Tibial nerve (tissue), 4 donors: Measurements from ENCODE around the gene HESX1. TPM values are rescaled to one million over a fixed set of nuclear protein-coding genes. Genes with fewer than 3 reads are reported as not detected.

Source experiments
- DNase-seq, 2 donors: peaks; one replicate each; pipeline ENCODE4 v3.0.0-alpha.2; 2019; ENCODE audit warnings: low spot score in 2 of 2
- H3K27ac ChIP-seq, 4 donors: fragments of 200-600 bp; sonication (generic) in 3 of 4; one replicate each; pipeline ENCODE4 v1.5.1; 2017 to 2019; ENCODE audit warnings: mild to moderate bottlenecking in 1 of 4
- H3K27me3 ChIP-seq, 2 donors: fragments of 200-600 bp; sonication (generic) in 1 of 2; one replicate each; pipeline versions ENCODE4 v1.5.1 to v1.6.0; 2017 to 2019
- H3K36me3 ChIP-seq, 3 donors: fragments of 200-600 bp; sonication (generic); one replicate each; pipeline ENCODE4 v1.5.1; 2018 to 2019
- H3K4me1 ChIP-seq, 4 donors: fragments of 200-600 bp; sonication (generic) in 3 of 4; one replicate each; pipeline ENCODE4 v1.5.1; 2017 to 2019
- H3K4me3 ChIP-seq, 4 donors: fragments of 200-600 bp; sonication (generic) in 3 of 4; one replicate each; pipeline ENCODE4 v1.5.1; 2017 to 2019; ENCODE audit warnings: mild to moderate bottlenecking in 1 of 4, moderate library complexity in 1 of 4
- H3K9me3 ChIP-seq, 4 donors: fragments of 200-600 bp; sonication (generic) in 3 of 4; one replicate each; pipeline ENCODE4 v1.5.1; 2017 to 2019
- EP300 ChIP-seq, 2 donors: sonication (generic); formaldehyde crosslinking; IDR thresholded peaks; one replicate each; pipeline ENCODE4 v1.6.1; 2017; ENCODE audit warnings: antibody characterized with exemption in 2 of 2, mild to moderate bottlenecking in 1 of 2
- POLR2A ChIP-seq, 2 donors: fragments of 450-650 bp; IDR thresholded peaks; one replicate each; pipeline ENCODE4 v1.6.1; 2017; ENCODE audit warnings: antibody characterized with exemption in 2 of 2, mild to moderate bottlenecking in 2 of 2, moderate library complexity in 2 of 2
- WGBS, 2 donors: methylation state at CpG; one replicate each; pipeline ENCODE4 v1.1.5; 2018; 5-methylcytosine and 5-hydroxymethylcytosine counted together
- total RNA-seq, 4 donors: library from RNA; depleted of rRNA; stranded (reverse); fragments of >200 nt; gene quantifications; one replicate each; pipeline ENCODE4 v1.1.0, GENCODE V29; 2016
- TF ChIP-seq, protein P1 (sequence below), 5 experiments: fragments of 200-600 bp in 3 of 5; fragments of 450-650 bp in 2 of 5; sonication (generic) in 3 of 5; IDR thresholded peaks; one replicate each; pipeline ENCODE4 v1.5.1; 2016 to 2019; ENCODE audit warnings: antibody characterized with exemption in 5 of 5, mild to moderate bottlenecking in 3 of 5, moderate library complexity in 2 of 5

The HESX1 gene
- total RNA-seq, 4 donors from 2014 or later, result 1.1 to 3.6 TPM; not detected in 2

GRCh38 chr3:57179580-57180410 is 20.0 kb downstream of the HESX1 start:
- no peak overlapping the region for H3K4me3 ChIP-seq
- no peak overlapping the region for H3K27ac ChIP-seq
- no peaks in the 10 kb centered on the region for H3K36me3 ChIP-seq
- 63 to 81% methylated on average over 5 of the region's 5 CpGs for WGBS, 2 donors
- H3K27me3 ChIP-seq, result no peaks in the 10 kb centered on the region
- no peak for DNase-seq
- no peaks in the 10 kb centered on the region for H3K4me1 ChIP-seq
- TF ChIP-seq POLR2A (IDR thresholded peaks at IDR 0.05), result no peak
- TF ChIP-seq, protein P1, sequence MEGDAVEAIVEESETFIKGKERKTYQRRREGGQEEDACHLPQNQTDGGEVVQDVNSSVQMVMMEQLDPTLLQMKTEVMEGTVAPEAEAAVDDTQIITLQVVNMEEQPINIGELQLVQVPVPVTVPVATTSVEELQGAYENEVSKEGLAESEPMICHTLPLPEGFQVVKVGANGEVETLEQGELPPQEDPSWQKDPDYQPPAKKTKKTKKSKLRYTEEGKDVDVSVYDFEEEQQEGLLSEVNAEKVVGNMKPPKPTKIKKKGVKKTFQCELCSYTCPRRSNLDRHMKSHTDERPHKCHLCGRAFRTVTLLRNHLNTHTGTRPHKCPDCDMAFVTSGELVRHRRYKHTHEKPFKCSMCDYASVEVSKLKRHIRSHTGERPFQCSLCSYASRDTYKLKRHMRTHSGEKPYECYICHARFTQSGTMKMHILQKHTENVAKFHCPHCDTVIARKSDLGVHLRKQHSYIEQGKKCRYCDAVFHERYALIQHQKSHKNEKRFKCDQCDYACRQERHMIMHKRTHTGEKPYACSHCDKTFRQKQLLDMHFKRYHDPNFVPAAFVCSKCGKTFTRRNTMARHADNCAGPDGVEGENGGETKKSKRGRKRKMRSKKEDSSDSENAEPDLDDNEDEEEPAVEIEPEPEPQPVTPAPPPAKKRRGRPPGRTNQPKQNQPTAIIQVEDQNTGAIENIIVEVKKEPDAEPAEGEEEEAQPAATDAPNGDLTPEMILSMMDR (IDR thresholded peaks at IDR 0.05), result peak in 1 of 5 experiments; percentile 7
- H3K9me3 ChIP-seq, result no peaks in the 10 kb centered on the region

GRCh38 chr3:57176045-57176444 is 23.7 kb downstream of the HESX1 start:
- Histone ChIP-seq H3K27ac (no peak overlapping the region), H3K4me3 (no peak overlapping the region), H3K27me3 (no peaks in the 10 kb centered on the region), H3K9me3 (no peaks in the 10 kb centered on the region), H3K36me3 (no peaks in the 10 kb centered on the region), H3K4me1 (no peaks in the 10 kb centered on the region)
- TF ChIP-seq, protein P1 (IDR thresholded peaks at IDR 0.05), result no peak
- TF ChIP-seq POLR2A (IDR thresholded peaks at IDR 0.05), result no peak
- no peak for TF ChIP-seq EP300 (IDR thresholded peaks at IDR 0.05)
- WGBS, 2 donors, result 76 to 89% methylated on average over 1 of the region's 1 CpG
- DNase-seq, result no peak

DNA sequence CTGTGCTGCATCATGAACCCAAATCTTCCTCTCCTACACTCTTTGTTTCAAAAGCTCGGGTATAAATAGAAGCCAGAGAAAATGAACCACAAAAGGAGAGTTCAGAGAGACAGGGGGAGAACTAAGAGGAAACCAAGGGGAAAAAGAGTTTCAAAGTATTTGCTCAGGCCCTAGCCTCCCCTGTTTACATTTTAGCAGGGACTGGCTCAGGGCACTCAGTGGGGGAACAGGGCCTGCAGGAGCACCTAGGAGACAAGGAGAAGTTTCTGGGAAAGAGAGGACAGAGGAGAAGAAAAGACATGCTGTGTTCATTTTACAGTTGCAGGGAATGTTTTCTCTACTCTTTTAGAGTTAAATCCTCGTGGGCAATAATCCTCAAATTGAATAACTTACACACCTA is 26.1 kb downstream of the HESX1 start:
- Histone ChIP-seq H3K27me3 (no peaks in the 10 kb centered on the region), H3K36me3 (no peaks in the 10 kb centered on the region), H3K9me3 (no peaks in the 10 kb centered on the region), H3K27ac (no peak overlapping the region), H3K4me3 (no peak overlapping the region), H3K4me1 (peaks cover 0 to 10% (median 0%) of the 10 kb centered on the region in 4 donors)
- 41 to 55% methylated on average over 2 of the region's 2 CpGs for WGBS, 2 donors
- DNase-seq, result no peak
- TF ChIP-seq EP300 (IDR thresholded peaks at IDR 0.05) (no peak), POLR2A (IDR thresholded peaks at IDR 0.05) (no peak)
- TF ChIP-seq, protein P1 (IDR thresholded peaks at IDR 0.05), result no peak

GRCh38 chr3:57170946-57171345 is 28.8 kb downstream of the HESX1 start:
- no peak for DNase-seq
- Histone ChIP-seq H3K27ac (no peak overlapping the region), H3K9me3 (no peaks in the 10 kb centered on the region), H3K36me3 (no peaks in the 10 kb centered on the region), H3K27me3 (no peaks in the 10 kb centered on the region), H3K4me3 (no peak overlapping the region), H3K4me1 (peaks cover 0 to 11% (median 0%) of the 10 kb centered on the region in 4 donors)
- TF ChIP-seq, protein P1 (IDR thresholded peaks at IDR 0.05), result no peak
- TF ChIP-seq POLR2A (IDR thresholded peaks at IDR 0.05), result no peak
- TF ChIP-seq EP300 (IDR thresholded peaks at IDR 0.05), result no peak
- 89 to 95% methylated on average over 1 of the region's 1 CpG for WGBS, 2 donors

DNA sequence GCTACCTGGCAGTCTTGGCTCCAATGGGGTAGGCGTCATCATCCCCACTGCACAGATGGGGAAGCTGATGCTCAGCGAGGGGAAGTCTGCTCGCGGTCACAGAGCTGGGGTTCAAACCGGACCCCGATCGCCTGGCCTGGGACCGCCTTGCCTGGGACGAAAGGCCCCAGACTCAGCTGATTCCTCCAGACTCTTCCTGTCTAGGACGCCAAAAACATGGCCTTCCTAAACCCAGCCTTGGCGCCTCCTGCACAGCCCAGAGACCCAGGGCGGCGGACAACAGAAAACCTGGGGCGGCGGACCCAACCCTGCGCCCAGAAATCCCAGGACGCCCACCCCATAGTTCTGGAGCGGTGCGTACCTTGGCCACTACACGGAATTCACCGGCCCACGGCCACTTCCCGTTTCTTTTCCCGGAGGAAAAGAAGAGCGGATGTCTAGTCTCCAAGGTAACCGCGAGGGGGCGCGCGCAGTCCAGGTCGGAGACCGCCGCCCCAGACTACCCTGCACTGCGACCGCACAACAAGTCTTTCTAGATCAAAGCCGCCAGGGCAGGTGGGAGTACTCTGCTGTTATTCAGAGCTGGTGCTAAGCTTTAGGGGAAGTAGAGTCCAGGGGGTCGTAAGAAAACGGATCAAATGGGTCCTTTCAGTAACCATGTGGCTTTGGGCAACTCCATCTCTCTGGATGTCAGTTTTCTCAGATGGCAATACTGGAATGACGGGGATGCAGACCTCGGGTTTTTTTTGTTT is 29.7 kb downstream of the HESX1 start:
- Histone ChIP-seq H3K36me3 (no peaks in the 10 kb centered on the region), H3K4me3 (peak overlapping the region; percentile 10 to 51 (median 40)), H3K4me1 (peaks cover 0 to 17% (median 0%) of the 10 kb centered on the region in 4 donors), H3K27me3 (no peaks in the 10 kb centered on the region), H3K9me3 (no peaks in the 10 kb centered on the region), H3K27ac (no peak overlapping the region)
- TF ChIP-seq POLR2A (IDR thresholded peaks at IDR 0.05), result no peak
- TF ChIP-seq, protein P1 (IDR thresholded peaks at IDR 0.05), result peak; percentile 77 to 89 (median 85)
- peak in 1 of 2 donors; percentile 11 for TF ChIP-seq EP300 (IDR thresholded peaks at IDR 0.05)
- WGBS, 2 donors, result 10 to 14% methylated on average over 13 to 39 of the region's 40 CpGs
- DNase-seq, result peak in 1 of 2 donors; percentile 46
